ENCODE results near the gene JPT2.

Gene JPT2

GRCh38 chr16:1740781-1741490 is 62.9 kb downstream of the JPT2 start:
- no peak for DNase-seq

DNA sequence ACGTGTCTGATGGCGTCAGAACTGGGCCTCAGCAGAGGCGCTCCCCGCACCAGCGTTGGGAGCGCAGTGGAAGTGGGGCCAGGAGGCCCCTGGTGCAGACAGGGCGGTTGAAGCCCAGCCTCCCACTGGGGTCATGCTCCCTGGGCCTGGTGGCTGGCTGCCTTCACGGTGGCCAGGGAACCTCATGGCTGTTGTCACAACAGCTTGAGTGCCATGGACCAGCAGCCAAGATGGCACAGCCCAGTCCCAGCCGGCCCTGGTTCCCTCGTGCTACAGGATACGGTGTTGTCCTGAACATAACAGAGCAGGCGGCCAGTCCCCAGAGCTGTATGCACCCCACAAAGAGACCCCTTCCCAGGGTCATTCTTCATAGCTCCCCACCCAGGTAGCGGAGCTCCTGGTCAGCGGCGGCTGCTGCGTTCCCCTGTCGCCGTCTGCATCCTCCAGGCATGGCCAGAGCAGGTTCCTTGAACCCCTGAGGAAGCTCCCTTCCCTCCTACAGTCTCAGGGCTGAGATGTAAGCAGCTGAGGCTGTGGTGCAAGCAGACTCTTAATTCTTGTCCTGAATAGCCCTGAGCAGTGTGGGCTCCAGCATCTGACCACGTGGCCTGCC is 63.6 kb downstream of the JPT2 start:
- no peak for DNase-seq

- DNase-seq: no peak
Measured at GRCh38 chr16:1743376-1744337, 65.6 kb downstream of the JPT2 start.

- no peak for DNase-seq
Measured at GRCh38 chr16:1744338-1744840, 66.3 kb downstream of the JPT2 start.

GRCh38 chr16:1745181-1745899 is 67.3 kb downstream of the JPT2 start:
- DNase-seq: no peak

DNA sequence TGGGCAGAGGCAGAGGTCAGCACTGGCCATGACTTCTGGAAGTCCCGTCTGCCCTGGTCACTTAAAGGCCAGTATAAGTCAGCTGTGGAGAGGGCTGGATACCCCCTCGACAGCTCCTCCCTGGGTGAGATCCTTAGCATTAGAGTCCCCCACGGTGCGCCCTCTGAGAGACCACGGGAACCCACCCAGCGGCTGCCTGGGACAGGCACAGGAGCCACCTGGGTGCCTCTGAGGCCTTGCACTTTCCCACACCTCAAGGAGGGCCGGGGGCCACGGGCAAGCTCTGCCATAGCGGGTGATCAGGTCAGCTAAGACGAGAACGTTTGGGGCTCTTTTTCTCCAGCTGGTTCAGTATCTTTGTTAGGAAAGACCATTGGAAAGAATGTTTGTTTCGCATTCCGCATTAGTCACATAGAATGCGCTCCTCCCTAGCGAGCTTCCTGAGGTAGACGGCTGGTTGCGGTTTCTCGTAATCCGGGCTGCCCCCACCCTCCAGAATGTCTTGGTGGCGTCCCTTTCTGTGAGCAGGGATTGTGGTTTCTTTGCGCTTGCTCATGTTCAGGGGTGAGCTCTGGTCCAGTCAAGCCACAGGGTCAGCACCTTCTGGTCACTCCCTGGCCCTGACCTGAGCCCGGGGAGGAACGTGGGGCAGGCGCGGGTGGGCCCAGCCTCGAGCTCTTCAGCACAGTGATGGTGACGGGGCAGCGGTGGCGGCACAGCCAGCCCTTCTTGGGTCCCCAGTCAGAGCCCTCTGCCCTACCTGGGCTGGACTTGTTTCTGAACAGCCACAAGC is 68.0 kb downstream of the JPT2 start:
- no peak for DNase-seq

GRCh38 chr16:1746693-1747195 is 68.7 kb downstream of the JPT2 start:
- DNase-seq: no peak

DNA sequence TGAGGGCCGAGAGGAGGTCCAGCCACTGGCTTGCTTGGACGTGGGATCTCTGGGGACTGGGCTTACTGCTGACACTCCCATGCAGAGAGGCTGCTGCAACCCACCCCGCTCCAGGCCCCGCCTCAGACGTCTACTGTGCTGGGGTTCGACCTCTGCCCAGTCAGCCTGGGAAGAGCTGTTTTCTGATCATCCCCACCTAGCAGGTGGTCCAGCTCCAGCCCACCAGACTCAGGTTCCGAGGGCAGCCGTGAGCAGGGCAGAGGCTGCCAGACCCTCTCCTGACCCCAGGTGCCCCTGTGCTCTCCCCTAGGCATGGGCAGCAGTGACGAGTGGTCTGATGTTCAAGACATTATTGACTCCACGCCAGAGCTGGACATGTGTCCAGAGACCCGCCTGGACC is 69.9 kb downstream of the JPT2 start:
- no peak for DNase-seq

DNA sequence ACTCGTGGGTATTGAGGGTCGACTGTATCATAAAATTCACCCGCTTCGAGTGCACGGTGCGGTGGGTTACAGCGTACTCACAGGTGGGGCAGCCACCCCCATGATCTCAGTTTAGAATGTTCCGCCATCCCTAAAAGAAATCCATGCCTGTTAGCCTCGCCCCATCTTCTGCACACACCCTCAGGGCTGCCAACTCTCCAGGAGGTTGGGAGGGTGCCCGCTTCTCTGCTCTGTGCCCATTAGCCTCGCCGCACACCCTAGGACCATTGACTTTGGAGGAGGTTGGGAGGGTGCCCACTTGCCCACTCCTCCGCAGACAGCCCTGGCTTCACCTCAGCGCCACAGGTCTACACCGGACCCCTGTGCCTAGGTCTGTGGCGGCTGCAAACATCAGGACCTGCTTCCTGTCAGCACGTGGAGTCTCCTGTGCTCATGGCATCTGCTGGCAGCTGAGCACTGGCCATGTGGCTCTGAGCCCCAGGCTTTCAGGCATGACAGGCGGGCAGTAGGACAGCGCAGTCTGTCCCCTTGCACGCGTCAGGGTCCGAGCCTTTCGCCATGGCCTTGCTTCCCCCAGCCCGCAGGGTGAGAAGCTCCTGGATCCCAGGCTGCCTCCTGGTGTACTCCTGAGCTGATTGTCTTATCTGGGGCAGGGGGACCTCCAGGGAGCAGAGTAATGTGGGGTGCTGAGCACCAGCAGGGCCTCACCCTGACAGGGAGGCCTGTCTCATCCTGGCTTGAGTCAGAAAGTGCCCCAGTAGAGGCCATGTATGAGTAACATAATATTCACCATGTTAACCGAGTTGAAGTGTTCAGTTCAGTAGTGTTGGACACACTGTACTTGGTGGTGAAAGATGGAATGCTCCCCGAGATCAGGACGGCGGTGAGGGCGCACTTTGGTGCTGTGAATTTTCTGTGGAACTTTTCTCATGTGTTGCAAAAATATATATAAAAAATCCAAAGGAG is 71.4 kb downstream of the JPT2 start:
- DNase-seq: no peak
